Activated CD8-positive, alpha-beta memory T cell treated with anti-CD3 and anti-CD28 coated beads for 1 hour (primary cell): Measurements from ENCODE around the gene MEIOB.
"Not testable (repeated sequence)": the region's sequence is repeated elsewhere in the genome, so short reads cannot be mapped to it uniquely, and the experiment has no call there.

Source experiments
- DNase-seq, 2 donors: peaks; one replicate each; pipeline ENCODE4 v3.0.0-alpha.2; 2020; ENCODE audit warnings: low read depth in 1 of 2; ENCODE audit errors: extremely low read depth in 1 of 2

The MEIOB gene, protein sequence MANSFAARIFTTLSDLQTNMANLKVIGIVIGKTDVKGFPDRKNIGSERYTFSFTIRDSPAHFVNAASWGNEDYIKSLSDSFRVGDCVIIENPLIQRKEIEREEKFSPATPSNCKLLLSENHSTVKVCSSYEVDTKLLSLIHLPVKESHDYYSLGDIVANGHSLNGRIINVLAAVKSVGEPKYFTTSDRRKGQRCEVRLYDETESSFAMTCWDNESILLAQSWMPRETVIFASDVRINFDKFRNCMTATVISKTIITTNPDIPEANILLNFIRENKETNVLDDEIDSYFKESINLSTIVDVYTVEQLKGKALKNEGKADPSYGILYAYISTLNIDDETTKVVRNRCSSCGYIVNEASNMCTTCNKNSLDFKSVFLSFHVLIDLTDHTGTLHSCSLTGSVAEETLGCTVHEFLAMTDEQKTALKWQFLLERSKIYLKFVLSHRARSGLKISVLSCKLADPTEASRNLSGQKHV

DNA sequence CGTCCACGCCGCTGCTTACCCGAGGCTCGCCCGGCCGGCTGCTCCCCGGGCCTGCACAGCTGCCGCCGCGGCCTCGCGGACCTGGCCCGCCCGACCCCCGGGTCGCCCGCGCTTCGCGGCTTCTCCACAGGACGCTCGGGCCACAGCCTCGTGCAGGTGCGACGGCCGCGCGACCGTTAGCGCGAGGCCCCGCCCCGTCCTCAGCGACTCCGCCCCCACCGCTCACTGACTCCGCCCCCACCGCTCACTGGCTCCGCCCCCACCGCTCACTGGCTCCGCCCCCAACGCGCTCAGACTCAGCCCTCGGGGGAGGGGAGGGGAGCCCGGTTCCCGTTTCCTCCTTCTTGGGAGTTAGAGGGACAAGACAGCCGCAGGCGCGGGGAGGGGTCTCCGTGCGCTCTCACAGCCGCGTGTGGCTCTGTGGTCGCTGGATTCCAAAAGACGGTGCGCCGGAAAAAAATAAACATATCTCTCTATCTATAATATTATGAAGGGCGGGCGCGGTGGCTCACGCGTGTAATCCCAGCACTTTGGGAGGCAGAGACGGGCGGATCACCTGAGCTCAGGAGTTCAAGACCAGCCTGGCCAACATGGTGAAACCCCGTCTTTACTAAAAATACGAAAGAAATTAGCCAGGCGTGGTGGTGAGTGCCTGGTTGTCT is at the start of gene MEIOB:
MEIOB (minus strand) TSS at position 191 of the 662 bp plus-strand sequence. CDS start 3,989 bp downstream, outside the sequence.
- DNase-seq = peak in 1 of 2 donors; percentile 18

DNA sequence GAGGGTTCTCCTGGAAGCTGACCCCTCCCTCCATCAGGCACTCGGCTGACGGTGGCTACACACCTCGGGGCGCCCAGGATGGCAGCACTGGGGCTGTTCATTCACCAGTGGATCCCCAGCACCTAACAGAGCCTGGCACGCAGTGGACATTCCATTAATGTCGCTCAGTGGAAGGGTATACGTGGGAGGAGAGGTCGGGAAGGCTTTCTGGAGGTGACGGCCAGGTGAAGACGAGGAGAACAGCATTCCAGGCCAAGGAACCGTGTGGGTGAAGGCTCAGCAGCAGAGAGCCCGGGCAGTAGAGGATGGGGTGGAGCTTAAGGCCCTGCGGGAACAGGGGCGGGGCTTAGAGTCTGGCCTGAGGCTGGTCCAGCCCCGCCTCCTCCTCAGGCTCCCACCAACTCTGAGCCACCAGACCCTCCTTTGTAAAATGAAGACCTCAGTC is 48.8 kb upstream of the MEIOB start:
- no peak for DNase-seq

DNA sequence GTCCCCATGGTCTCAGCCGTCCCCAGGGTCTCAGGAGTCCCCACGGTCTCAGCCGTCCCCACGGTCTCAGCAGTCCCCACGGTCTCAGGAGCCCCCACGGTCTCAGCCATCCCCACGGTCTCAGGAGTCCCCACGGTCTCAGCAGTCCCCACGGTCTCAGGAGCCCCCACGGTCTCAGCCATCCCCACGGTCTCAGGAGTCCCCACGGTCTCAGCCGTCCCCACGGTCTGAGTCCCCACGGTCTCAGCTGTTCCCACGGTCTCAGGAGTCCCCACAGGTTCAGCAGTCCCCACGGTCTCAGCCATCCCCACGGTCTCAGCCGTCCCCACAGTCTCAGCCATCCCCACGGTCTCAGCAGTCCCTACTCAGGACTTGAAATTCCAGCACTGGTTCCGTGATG is 48.2 kb upstream of the MEIOB start:
- not testable (repeated sequence) for DNase-seq

DNA sequence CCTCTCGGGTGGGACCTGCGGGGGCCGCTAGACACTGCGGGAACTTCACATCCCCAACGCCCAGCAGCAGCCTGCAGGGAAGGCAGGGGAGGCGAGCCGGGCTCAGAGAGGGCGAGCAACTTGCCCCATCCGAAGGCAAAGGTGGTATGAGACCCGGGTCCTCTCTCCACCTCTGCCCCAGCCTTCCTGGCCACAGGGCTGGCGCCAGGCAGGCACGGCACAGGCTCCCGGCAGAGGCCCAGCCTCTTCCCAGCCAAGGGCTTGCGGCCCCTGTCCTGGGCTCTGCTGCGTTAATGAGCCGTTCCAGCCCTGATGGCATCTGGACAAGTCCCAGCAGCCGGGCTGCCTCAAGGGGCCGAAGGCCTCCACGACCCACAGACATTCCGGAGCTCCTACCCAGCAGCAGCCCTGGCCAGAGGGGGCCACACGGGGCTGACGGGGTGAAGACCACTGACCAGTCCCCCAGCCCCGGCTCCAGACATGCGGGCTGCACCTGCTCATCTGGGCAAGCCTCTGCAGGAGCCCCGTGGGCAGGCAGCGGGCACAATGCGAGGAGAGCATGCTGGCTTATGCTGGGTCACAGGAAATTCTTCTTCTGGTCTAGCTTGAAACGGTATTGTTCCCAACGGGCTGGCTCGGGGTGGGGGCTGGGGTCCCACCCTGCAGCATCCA is 47.5 kb upstream of the MEIOB start:
- DNase-seq = no peak

DNA sequence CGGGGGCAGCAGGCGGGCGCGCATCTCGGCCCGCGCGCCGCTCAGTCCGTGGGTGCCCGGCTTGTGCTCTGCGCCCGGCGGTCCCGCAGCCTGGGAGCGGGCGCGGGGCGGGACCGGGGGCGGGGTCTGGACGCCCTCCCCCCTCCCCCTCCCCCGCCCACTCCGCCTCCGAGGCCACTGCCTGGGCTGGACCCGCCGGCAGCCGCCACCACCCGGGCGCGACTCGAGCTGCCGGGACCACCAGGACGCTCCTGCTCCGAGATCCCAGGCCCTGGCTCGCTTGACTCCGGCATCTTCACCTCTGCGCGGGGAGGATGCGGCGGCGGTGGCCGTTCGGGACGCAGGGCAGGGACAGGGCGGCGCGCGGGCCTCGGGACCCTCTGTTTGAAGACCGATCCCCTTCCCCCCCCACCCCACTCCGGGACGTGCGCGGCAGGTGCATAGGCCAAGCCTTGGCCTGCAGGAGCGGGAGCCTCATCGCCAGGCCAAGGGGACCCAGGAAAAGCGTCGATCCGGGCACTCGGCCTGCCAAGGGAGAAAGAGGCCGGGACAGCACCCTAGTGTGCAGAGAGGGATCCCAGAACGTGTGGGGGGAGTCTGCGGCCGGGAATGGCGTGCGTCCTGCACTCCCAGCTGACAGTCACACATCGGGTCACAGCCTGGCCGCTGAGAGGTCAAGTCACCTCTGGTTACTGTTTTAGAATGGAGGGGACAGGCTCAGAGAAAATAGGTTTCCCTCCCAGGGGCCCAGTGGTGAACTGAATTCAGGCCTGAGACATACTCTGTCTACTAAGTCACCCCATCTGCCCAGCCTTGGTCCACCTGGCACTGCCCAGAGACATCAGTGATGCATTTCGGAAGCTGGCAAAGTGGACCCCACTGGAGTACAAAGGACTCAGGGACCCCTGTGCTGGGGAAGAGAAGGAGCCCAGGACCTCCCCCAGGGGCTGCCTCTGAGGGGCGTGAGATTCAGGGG is 46.7 kb upstream of the MEIOB start, which contains the start of gene HS3ST6:
HS3ST6 (minus strand) TSS at position 65 of the 976 bp plus-strand sequence. CDS start 92 bp downstream, outside the sequence.
- DNase-seq = no peak

DNA sequence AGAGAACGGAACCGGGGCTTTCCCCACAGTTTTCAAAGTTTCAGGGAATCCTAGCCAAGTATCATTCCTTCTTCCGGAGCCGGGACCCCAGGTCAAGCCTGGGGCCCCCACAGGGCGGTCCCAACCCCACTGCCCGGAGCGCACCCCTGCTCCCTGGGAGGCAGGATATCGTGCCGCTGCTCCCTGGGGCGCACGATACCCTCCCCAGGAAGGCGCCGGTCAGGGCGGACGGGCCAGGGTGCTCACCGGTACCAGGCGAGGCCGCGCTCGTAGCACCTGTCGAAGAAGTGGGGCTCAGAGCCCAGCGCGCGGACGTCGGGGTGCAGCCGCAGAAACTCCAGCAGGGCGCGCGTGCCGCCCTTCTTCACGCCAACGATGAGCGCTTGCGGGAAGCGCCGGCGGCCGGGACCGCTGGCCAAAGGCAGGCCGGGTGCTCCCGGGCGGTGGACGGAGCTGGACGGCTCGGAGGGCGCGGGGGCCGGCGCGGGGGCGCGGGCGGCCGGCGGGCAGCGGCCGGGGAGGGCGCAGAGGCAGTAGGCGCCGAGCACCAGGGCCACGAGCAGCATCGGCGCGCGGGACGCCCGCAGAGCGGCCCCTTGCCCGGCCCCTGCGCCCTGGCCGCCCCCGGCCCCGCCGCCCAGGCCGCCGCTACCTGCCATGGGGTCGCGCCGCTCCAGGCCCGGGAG is 45.8 kb upstream of the MEIOB start:
- DNase-seq = no peak

DNA sequence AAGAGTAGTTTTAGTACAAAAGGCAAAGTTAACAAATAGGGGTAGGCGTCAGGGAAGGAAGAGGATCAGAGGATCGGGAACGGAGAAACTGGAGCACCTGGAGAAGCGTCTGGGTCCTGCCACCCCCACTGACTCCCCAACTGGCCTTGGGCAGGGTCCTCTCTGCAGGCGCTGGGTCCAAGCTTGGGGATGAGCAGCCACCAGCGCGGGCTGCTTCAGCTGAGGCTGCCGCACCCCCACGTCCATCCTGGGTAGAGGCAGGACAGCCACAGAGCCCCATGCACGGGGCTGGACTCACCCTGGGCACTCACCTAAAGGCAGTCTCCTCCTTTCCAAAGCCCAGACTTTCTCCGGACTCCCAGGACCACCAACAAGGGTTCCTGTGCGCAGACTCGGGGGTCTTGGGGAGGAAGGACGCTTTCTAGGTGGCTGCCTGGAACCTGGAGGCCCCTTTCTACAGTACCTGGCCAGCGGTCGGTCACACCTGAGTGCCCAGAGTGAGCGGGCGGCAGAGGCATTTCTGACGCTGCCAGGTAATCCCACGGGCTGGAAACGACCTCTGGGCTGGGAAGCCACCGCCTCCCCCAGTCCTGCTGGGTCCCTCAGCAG is 45.2 kb upstream of the MEIOB start:
- no peak for DNase-seq

DNA sequence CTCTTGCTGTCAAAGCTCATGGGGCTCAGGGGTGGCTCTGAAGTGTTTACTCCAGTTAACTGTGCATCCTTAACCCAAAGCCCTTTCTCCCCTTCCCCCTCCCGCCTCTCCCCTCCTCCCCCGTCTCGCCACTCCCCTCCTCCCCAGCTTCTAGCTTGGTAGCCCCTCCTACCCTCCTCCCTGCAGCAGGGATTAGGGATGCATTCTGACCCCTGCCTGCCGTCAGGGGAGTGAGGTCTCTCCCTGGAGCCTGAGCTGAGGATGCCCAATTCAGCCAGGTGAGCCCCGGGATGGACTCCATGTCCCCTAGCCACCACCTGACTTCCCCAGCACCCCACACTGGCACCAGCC is 44.7 kb upstream of the MEIOB start:
- DNase-seq = no peak

DNA sequence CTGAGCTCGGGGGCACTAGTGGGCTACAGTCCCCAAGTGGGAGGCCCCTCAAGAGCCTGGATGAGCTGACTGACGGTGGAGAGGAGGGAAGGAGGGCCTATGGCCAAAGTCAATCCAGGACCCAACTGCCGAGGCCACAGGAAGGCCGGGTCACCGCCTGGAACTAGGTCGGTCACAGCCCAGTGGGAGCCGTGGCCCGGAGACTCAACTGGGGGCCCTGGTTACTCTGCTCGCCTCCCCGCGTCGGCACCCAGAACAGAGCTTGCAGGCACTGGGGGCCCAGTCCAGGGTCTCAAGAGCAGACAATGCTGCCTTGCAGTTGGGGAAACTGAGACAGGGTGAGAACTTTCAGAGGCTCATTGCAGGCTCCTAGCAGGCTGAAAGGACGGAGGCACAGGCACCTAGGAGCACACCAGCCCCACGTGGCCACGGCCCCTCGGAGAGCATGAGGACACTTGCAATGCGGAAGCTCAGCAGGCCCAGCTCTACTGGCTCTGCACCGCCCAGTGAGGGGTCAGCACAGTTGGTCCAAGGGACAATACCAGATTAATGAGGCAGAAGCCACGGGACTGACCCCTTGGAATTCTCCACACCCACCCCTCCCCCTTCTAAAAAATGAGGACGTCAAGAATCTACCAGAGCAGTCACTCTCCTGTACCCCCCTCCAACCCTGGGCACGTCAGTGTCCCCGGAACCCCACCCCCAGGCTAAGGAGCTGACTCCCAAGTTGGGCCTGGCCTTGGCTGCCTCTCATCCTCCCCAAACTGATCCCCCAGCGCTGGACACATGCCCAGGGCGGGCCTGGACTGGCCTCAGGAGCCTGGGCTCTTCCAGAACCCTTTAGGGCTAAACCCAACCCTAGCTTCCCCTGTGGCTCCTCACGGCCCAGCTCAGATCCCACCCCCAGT is 44.0 kb upstream of the MEIOB start:
- DNase-seq = no peak

DNA sequence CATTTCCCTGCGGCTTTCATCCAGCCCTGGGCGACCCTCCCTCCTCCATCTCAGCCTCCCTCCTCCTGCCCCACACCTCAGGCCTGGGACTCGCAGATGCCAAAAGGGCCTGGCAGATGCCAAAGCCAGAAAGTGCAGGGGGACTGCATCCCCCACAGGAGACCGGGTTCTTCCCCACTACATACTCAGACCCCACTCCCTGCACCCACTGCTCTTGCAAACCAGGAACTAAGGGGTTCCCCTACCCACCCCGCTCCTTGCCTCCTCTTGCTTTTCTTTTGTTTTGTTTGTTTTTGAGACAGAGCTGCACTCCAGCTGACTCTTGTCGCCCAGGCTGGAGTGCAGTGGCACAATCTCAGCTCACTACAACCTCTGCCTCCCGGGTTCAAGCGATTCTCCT is 43.0 kb upstream of the MEIOB start:
- DNase-seq = no peak

DNA sequence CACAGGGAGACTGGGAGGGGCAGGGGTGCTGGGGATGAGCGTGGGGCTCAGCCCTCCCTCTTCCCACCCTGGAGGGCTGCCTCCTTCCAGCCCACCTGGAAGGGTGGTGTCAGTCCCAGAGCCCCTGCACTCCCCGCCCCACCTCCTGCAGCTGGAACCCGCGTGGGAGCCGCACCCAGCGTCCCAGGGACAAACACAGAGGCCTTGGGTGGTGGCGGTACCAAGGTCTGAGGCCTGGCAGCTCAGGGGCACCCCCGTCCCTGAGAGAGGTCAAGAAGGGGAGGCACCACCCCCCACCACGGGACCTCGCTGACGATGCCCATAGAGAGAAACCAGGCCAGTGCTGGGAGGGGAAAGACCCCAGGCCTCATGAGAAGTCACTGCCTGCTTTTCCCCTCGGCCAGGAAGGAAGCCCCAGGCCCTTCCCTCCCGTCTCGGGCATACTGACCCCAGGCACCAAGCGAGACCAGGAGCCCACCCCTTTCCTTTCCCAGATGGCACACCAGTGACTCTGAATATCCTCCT is 42.2 kb upstream of the MEIOB start:
- DNase-seq = no peak

DNA sequence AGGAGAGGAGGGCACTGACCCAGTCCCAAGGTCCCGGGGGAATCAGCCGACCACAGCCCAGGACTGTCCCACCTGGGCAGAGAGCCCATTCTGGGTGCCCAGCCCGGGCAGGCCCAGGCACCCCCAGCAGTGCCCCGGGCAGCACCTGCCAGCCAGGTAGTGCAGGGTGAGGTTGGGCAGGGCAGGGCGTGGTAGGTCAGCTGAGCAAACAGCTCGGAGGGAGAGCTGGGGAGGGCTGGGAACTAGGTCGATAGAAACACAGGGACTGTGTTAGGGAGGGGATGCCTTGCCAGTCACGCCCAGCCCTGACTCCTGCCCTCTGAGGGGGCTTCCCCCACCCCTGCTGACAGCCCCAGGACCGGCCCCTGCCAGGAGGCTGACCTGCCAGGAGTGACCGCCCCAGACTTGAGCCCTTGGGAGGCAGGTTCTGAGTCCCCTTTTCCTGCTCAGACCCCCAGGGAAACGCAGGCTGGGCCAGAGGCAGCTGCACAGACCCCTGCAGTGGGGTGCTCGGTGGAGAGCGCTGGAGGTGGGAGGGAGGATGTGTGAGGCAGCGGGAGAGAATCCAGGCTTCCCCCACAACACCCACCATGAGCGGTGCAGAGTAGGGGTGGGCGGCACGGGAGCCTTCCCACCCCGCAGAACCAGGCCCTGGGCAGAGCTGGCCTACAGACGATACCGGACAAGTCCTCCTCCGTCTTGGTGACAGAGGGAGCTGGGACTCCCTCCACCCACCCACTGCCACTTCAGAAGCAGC is 41.5 kb upstream of the MEIOB start:
- DNase-seq = no peak

DNA sequence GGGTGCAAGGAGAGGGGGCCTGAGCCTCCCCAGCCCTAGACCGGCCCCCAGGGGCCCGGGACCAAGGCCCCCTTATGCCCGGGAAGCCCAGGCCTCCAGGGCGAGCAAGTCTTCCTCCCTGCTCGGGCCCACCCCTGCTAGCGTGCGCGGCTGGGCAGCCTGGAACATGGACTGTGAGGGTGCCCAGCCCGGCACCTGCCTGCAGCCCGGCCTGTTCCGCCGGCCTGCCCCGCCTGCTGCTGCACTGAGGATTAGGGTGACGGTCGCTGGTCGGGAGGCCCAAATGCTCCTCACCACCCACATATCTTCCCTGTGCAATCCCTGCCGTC is 40.2 kb upstream of the MEIOB start:
- DNase-seq = no peak

DNA sequence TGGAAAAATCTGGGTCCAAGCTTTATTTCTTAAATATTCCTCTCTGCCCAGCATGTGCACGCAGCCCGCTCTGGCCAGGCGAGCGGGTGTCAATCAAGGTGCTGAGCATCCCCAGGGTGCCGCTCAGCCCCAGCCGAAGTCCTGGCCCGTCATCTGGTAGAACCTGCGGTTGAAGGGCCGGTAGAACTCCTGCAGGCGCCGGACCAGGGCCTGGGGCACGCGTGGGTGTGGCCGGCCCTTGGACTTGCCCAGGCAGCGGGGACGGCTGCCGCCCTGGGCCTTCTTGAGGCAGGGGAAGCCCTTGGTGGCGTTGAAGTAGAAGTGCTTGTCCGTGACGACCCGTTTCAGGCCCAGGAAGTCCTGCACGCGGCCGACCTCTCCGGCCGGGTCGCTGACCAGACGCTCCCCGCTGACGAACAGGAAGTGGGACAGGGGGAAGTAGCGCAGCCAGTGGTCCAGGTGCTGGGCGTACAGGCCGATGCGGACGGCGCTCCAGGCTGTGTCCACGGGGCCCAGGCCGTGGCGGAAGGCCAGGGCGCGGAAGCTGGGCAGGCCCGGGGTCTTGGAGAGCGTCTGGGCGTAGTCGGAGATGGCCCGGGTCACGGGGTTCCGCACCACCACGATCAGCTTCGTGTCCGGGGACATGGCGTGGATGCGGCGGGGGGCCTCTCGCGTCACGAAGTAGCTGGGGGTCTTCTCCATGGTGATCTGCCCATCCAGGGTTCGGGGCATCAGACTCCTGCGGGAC is 39.7 kb upstream of the MEIOB start:
- no peak for DNase-seq

DNA sequence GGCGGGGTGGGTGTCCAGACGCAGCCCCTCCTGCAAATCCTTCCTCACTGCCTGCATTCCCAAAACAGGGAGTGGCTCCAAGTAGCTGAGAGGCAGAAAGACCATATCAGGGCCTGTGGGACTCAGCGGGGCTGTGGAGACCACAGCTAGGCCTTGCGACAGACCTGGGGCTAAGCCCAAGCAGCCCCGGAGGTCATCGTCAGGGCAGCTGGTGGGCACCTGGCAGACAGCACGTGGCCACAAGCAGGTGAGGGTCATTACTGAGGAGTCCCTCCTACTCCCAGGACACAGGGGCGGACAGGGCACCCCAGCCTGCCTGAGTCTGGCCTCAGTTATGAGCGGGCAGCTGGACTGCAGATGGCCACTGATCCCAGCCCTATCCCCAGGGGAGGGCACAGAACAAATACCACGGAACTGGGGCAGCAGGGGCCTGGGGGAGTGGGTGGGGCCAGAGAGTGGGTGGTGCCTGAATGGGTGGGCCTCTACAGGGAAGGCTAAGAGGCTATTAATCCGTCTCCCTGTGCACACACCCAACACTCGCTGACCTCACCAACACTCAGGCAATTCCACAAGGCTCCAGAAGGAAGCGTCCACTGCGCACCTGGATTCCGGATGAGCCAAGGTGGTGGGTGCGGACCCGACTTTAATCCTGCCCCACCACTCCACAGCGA is 37.7 kb upstream of the MEIOB start:
- DNase-seq = no peak

DNA sequence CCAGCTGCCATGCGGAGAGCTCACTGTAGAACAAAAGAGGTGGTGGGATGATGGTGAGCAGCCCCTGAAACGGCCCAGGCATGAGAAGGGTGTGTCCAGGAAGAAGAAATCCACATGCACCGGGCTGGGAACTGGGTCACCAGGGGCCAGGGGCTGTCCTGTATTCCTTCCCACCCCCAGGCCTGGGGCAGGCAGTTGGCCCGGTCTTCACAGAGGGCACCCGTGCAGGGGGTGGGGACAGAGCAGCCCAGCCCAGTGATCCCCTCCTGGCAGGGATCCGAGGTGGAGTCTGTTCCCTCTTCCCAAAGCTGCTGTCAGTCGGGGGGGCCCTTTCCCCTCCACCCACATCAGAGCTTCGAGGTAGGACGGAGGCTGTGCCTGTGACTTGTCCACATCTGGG is 37.0 kb upstream of the MEIOB start:
- no peak for DNase-seq
